Measurements from ENCODE around the gene ROR2.

The ROR2 gene

GRCh38 chr9:91951944-91952520 lies 2.0 kb upstream of the ROR2 start:
- FAIRE-seq (no peak), DNase-seq (ENCODE audit: insufficient read length, low spot score) (no peak)
- TF ChIP-seq SPI1 (IDR thresholded peaks at IDR 0.05; ENCODE audit: low read depth, low read length) (no peak), POLR2A (IDR thresholded peaks at IDR 0.05; ENCODE audit: low read depth, low read length) (no peak), POU2F2 (IDR thresholded peaks at IDR 0.05; ENCODE audit: low read depth, low read length) (no peak), TAF1 (IDR thresholded peaks at IDR 0.05; ENCODE audit: low read depth, low read length) (no peak)

- FAIRE-seq (no peak), DNase-seq (ENCODE audit: insufficient read length, low spot score) (no peak)
- TF ChIP-seq POLR2A (IDR thresholded peaks at IDR 0.05; ENCODE audit: low read depth, low read length) (no peak), POLR2AphosphoS5 (IDR thresholded peaks at IDR 0.05; ENCODE audit: low read depth, low read length) (no peak), POU2F2 (IDR thresholded peaks at IDR 0.05; ENCODE audit: low read depth, low read length) (no peak), SPI1 (IDR thresholded peaks at IDR 0.05; ENCODE audit: low read depth, low read length) (no peak), TAF1 (IDR thresholded peaks at IDR 0.05; ENCODE audit: low read depth, low read length) (no peak), PAX5 (IDR thresholded peaks at IDR 0.05; ENCODE audit: insufficient read depth, low read length, severe bottlenecking) (no peak)
Observed at GRCh38 chr9:91949392-91949945, 559 bp downstream of the ROR2 start.

GRCh38 chr9:91948597-91949391 lies 1.2 kb downstream of the ROR2 start:
- peak; percentile 42 for DNase-seq (ENCODE audit: insufficient read length, low spot score)
- FAIRE-seq, result no peak
- no peak for TF ChIP-seq PAX5 (IDR thresholded peaks at IDR 0.05; ENCODE audit: insufficient read depth, low read length, severe bottlenecking)
- TF ChIP-seq POLR2A (IDR thresholded peaks at IDR 0.05; ENCODE audit: low read depth, low read length), result no peak
- TF ChIP-seq TAF1 (IDR thresholded peaks at IDR 0.05; ENCODE audit: low read depth, low read length), result no peak
- no peak for TF ChIP-seq POLR2AphosphoS5 (IDR thresholded peaks at IDR 0.05; ENCODE audit: low read depth, low read length)
- no peak for TF ChIP-seq POU2F2 (IDR thresholded peaks at IDR 0.05; ENCODE audit: low read depth, low read length)
- TF ChIP-seq SPI1 (IDR thresholded peaks at IDR 0.05; ENCODE audit: low read depth, low read length), result no peak

GRCh38 chr9:91948101-91948596 lies 1.9 kb downstream of the ROR2 start:
- FAIRE-seq, result no peak
- no peak for DNase-seq (ENCODE audit: insufficient read length, low spot score)
- TF ChIP-seq POLR2AphosphoS5 (IDR thresholded peaks at IDR 0.05; ENCODE audit: low read depth, low read length) (no peak), PAX5 (IDR thresholded peaks at IDR 0.05; ENCODE audit: insufficient read depth, low read length, severe bottlenecking) (no peak), TAF1 (IDR thresholded peaks at IDR 0.05; ENCODE audit: low read depth, low read length) (no peak), POU2F2 (IDR thresholded peaks at IDR 0.05; ENCODE audit: low read depth, low read length) (no peak), POLR2A (IDR thresholded peaks at IDR 0.05; ENCODE audit: low read depth, low read length) (no peak), SPI1 (IDR thresholded peaks at IDR 0.05; ENCODE audit: low read depth, low read length) (no peak)

- TF ChIP-seq PAX5 (IDR thresholded peaks at IDR 0.05; ENCODE audit: insufficient read depth, low read length, severe bottlenecking) (no peak), POU2F2 (IDR thresholded peaks at IDR 0.05; ENCODE audit: low read depth, low read length) (no peak), TAF1 (IDR thresholded peaks at IDR 0.05; ENCODE audit: low read depth, low read length) (no peak), POLR2A (IDR thresholded peaks at IDR 0.05; ENCODE audit: low read depth, low read length) (no peak), SPI1 (IDR thresholded peaks at IDR 0.05; ENCODE audit: low read depth, low read length) (no peak), POLR2AphosphoS5 (IDR thresholded peaks at IDR 0.05; ENCODE audit: low read depth, low read length) (no peak)
- FAIRE-seq, result no peak
Observed at GRCh38 chr9:91946653-91947488, 3.2 kb downstream of the ROR2 start.

DNA sequence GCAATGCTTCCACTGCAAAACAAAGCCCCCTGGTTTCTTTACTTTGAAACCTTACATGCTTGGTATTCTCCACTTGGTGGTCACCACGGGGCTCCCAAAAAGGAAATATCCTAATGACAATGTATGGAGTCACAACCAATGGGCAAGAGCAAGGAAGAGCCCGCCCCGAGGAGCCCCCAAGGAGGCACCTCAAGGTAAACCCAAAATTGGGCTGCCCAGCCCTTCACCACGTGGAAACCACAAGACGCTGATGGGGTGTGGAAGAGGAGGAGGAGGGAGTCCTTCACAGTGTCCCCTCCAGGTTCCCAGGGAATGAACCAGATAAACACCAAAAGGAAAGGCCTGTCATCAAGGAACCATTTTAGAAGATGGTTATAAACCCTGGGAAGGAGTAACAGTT lies 3.8 kb downstream of the ROR2 start:
- FAIRE-seq, result no peak
- DNase-seq (ENCODE audit: insufficient read length, low spot score), result no peak
- no peak for TF ChIP-seq POLR2AphosphoS5 (IDR thresholded peaks at IDR 0.05; ENCODE audit: low read depth, low read length)
- no peak for TF ChIP-seq SPI1 (IDR thresholded peaks at IDR 0.05; ENCODE audit: low read depth, low read length)
- no peak for TF ChIP-seq PAX5 (IDR thresholded peaks at IDR 0.05; ENCODE audit: insufficient read depth, low read length, severe bottlenecking)
- TF ChIP-seq TAF1 (IDR thresholded peaks at IDR 0.05; ENCODE audit: low read depth, low read length), result no peak
- no peak for TF ChIP-seq POU2F2 (IDR thresholded peaks at IDR 0.05; ENCODE audit: low read depth, low read length)
- no peak for TF ChIP-seq POLR2A (IDR thresholded peaks at IDR 0.05; ENCODE audit: low read depth, low read length)

More at GRCh38 chr9:91946653-91947488, 3.2 kb downstream of the ROR2 start:
- DNase-seq (ENCODE audit: insufficient read length, low spot score), result no peak

DNA sequence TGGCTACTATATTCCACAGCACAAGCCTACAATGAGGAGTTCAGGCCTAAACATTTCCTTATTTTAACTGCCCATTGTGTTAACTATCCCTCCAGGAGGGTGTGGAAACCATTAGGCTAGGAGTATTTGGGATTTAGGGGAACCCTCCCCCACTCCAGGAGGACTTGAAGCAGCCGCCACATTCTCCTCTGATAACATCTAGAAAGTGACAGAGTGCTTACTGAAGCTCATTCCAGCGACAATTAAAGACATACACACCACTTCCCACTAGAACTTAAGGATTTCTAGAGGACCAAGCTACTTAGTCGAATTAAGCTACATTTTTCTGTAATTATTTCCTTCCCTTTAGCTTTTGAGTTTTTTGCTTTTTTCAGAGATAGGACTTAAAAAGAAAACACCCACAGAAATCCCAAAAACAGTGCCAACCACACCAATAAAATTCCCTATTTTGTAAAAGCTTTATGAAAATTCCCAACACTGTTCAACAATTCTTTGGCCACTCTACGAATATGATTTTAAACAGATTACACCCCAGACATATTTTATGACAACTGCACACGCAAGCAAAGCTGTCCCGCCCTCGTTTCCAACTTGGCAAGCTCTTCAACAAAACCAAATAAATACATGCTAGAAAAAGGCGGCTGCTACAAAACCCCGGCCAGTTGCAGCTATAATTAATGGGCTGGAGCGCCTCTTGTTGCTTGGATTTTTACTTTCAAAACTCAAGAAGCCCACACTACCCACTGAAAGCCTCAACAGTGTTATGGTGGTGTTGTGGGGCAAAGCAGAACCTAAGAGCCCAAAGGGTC lies 4.5 kb downstream of the ROR2 start:
- TF ChIP-seq POLR2A (IDR thresholded peaks at IDR 0.05; ENCODE audit: low read depth, low read length) (no peak), SPI1 (IDR thresholded peaks at IDR 0.05; ENCODE audit: low read depth, low read length) (no peak), POU2F2 (IDR thresholded peaks at IDR 0.05; ENCODE audit: low read depth, low read length) (no peak), TAF1 (IDR thresholded peaks at IDR 0.05; ENCODE audit: low read depth, low read length) (no peak), POLR2AphosphoS5 (IDR thresholded peaks at IDR 0.05; ENCODE audit: low read depth, low read length) (no peak), PAX5 (IDR thresholded peaks at IDR 0.05; ENCODE audit: insufficient read depth, low read length, severe bottlenecking) (no peak)
- no peak for FAIRE-seq
- no peak for DNase-seq (ENCODE audit: insufficient read length, low spot score)

DNA sequence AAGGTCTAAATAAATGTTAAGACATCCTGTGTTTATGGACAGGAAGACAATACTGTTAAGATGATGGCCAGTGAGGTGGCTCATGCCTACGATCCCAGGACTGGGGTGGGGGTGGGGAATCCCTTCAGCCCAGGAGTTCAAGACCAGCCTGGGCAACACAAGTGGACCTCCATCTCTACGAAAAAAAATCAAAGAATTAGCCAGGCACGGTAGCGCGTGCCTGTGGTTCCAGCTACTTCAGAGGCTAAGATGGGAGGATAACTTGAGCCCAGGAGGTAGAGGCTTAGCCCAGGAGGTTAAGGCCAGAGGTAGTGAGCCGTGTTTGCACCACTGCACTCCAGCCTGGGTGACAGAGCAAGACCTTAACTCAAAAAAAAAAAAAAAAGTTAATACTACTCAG lies 5.3 kb downstream of the ROR2 start:
- TF ChIP-seq SPI1 (IDR thresholded peaks at IDR 0.05; ENCODE audit: low read depth, low read length), result no peak
- no peak for TF ChIP-seq POU2F2 (IDR thresholded peaks at IDR 0.05; ENCODE audit: low read depth, low read length)
- TF ChIP-seq TAF1 (IDR thresholded peaks at IDR 0.05; ENCODE audit: low read depth, low read length), result no peak
- no peak for DNase-seq (ENCODE audit: insufficient read length, low spot score)
- no peak for FAIRE-seq
